ENCODE measurements around the gene SNX9. TPM values are rescaled to one million over a fixed set of nuclear protein-coding genes. Genes with fewer than 3 reads are reported as not detected.

SNX9 gene
- total and polyA plus RNA-seq, 2 of the 8 experiments (the other 6 are each of a cell fraction or from before 2014, with no cell fraction given), result 11.8 to 23.2 TPM

DNA sequence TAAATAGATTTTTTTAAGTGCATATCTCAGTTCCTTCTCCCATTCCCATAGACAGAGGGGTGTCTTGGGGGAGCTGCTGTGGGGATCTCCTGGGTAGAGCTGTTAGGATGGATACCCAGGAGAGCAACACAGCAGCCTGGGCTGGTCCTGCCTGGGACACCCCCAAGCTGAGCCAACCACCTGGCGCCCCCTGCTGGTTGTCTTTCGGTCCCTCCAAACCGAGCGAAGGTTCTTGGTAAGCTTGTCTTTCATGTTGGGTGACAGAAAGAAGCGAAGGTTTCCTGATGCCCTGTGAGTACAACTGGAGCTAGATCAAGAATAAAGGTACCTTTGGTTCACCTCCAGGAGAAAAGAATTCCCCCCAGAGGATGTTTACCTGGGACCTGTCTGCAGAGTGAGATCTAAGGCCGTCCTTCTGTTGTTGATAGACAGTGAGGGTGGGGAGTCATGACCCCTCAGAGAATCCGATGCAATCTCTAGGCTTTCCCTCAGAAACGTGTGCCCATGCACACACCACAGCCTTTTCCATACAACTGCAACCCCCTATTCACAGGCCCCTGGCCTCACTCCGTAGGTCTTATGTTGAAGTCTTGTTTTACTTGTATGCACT lies 50.8 kb downstream of the SNX9 start:
- Histone ChIP-seq H3K4ac (replicated peaks; ENCODE audit: insufficient read length, low read depth, low read length) (no peak overlapping the region), H4K20me1 (replicated peaks in 1 of 2; ENCODE audit: control insufficient read depth in 1 of 2, insufficient read depth in 2 of 2, low read length in 2 of 2) (peaks cover 3 to 9% of the 10 kb centered on the region in 2 experiments), H2AFZ (ENCODE audit: low read length) (no peak overlapping the region), H3K79me2 (ENCODE audit: control insufficient read depth in 1 of 2, insufficient read depth in 2 of 2, low read length in 2 of 2) (no peaks in the 10 kb centered on the region; a peak in 1 of 4 replicates), H4K91ac (replicated peaks; ENCODE audit: insufficient read length, low read length) (no peak overlapping the region), H3K56ac (replicated peaks; ENCODE audit: insufficient read length, low read depth, low read length) (no peak overlapping the region), H3K27ac (ENCODE audit: low read depth, low read length) (no peak overlapping the region), H3K36me3 (ENCODE audit: control insufficient read depth in 2 of 4, insufficient read depth in 4 of 4, low read length in 3 of 4) (peaks cover 0 to 33% (median 18%) of the 10 kb centered on the region in 4 experiments; a peak in 5 of 8 replicates), H4K8ac (ENCODE audit: extremely low read depth, insufficient read depth, low read length) (no peak overlapping the region), H3K4me3 (ENCODE audit: extremely low read depth in 1 of 4, insufficient read depth in 2 of 4, low read depth in 3 of 4, low read length in 4 of 4) (no peak overlapping the region), H3K14ac (ENCODE audit: insufficient read length) (no peak overlapping the region), H3K18ac (ENCODE audit: extremely low read depth, low read length) (no peak overlapping the region), H2BK12ac (ENCODE audit: low read depth, low read length) (no peak overlapping the region), H4K5ac (ENCODE audit: insufficient read length, low read depth, low read length) (no peak overlapping the region), H3K9ac (replicated peaks in 1 of 4; ENCODE audit: extremely low read depth in 1 of 4, low read depth in 3 of 4, low read length in 3 of 4) (no peak overlapping the region), H3K23ac (ENCODE audit: insufficient read length) (no peak overlapping the region), H3K4me2 (ENCODE audit: insufficient read depth in 1 of 2, low read depth in 2 of 2, low read length in 2 of 2) (no peak overlapping the region), H3K9me3 (ENCODE audit: insufficient read depth in 2 of 2, low read depth in 1 of 2, low read length in 1 of 2) (no peaks in the 10 kb centered on the region), H3K79me1 (ENCODE audit: low read depth, low read length) (no peaks in the 10 kb centered on the region; the same call in 1 of the 2 replicates), H2AK5ac (ENCODE audit: low read depth, low read length) (no peak overlapping the region), H2BK15ac (ENCODE audit: low read length) (no peak overlapping the region), H3K27me3 (replicated peaks in 1 of 4; ENCODE audit: control insufficient read depth in 3 of 4, extremely low read depth in 1 of 4, insufficient read depth in 3 of 4, low read length in 3 of 4) (no peaks in the 10 kb centered on the region), H2BK20ac (ENCODE audit: low read length) (no peak overlapping the region), H2BK5ac (ENCODE audit: low read depth, low read length) (no peak overlapping the region), H2BK120ac (replicated peaks; ENCODE audit: low read depth, low read length) (no peak overlapping the region), H3K4me1 (replicated peaks in 1 of 4; ENCODE audit: control insufficient read depth in 3 of 4, insufficient read depth in 4 of 4, low read length in 3 of 4) (peaks cover 0 to 7% (median 2%) of the 10 kb centered on the region in 4 experiments; a peak in 4 of 7 replicates), H3K23me2 (ENCODE audit: low read depth, low read length) (no peaks in the 10 kb centered on the region)
- 71% methylated on average over 9 of the region's 9 CpGs; no CpG with 5 or more reads in 1 of the 2 experiments for WGBS, 2 experiments (ENCODE audit: extremely low coverage in 1 of 2, insufficient coverage in 1 of 2, insufficient read length in 1 of 2, insufficient replicate concordance in 2 of 2, low coverage in 1 of 2, low lambda C conversion rate in 2 of 2, missing lambda C conversion rate in 1 of 2)
- DNase-seq (ENCODE audit: low read depth in 1 of 2, low spot score in 2 of 2), result peak; percentile 70 to 97
- ChIA-PET POLR2A (ENCODE audit: partially characterized antibody) (interaction anchor here (0.8 to 1.0 kb wide), 2 partner anchors 111 to 118 kb away, joined by 3 read pairs; no protein-coding TSS in a partner anchor), CTCF (ENCODE audit: partially characterized antibody) (interaction anchor here (0.5 to 4.9 kb wide), 36 partner anchors 10 to 559 kb away, joined by 3 to 54 read pairs (median 4); no protein-coding TSS in a partner anchor)
- peak; percentile 80 for FAIRE-seq
- TF ChIP-seq RAD21 (IDR thresholded peaks at IDR 0.05 in 1 of 2, conservative IDR thresholded peaks at IDR 0.05 in 1 of 2; ENCODE audit: low read depth in 2 of 2, low read length in 2 of 2) (peak; percentile 85 to 93), CTCF (IDR thresholded peaks at IDR 0.05; ENCODE audit: control extremely low read depth in 1 of 3, insufficient read depth in 1 of 3, low read depth in 1 of 3, low read length in 3 of 3) (peak; percentile 83 to 93 (median 85)), RFX5 (IDR thresholded peaks at IDR 0.05; ENCODE audit: borderline replicate concordance, low read depth, low read length) (no peak), ZNF274 (IDR thresholded peaks at IDR 0.05; ENCODE audit: borderline replicate concordance, extremely low read depth, low read length) (no peak), MAX (IDR thresholded peaks at IDR 0.05) (0 out of 2 replicates have a peak, but pooled peaks have one; percentile 11), CREB1 (IDR thresholded peaks at IDR 0.05) (no peak), RXRA (IDR thresholded peaks at IDR 0.05; ENCODE audit: insufficient read depth, low read depth, low read length) (no peak), CBX8 (IDR thresholded peaks at IDR 0.05; ENCODE audit: borderline replicate concordance, low read depth, low read length) (no peak), ASH2L (IDR thresholded peaks at IDR 0.05; ENCODE audit: low read length) (no peak)

Measured in H1 (cell line).